ENCODE results near the gene RASAL2. TPM values are rescaled to one million over a fixed set of nuclear protein-coding genes. Genes with fewer than 3 reads are reported as not detected.

The RASAL2 gene
- total and polyA plus RNA-seq, 2 of the 4 experiments (the other 2 are of a cell fraction), result 13.1 to 20.6 TPM

GRCh38 chr1:178086294-178086693, 7.6 kb upstream of the RASAL2 start:
- ATAC-seq (ENCODE audit: low read depth), result no peak
- no peak overlapping the region for H3K4me2 ChIP-seq (ENCODE audit: low read depth, low read length)
- H2AFZ ChIP-seq (replicated peaks; ENCODE audit: low read length, poor library complexity), result no peak overlapping the region
- BruUV-seq (replicated peaks), result no TSS peak
- no peak overlapping the region for H3K9ac ChIP-seq (ENCODE audit: low read depth, low read length)
- H2AK5ac ChIP-seq (ENCODE audit: low read depth, low read length), result no peak overlapping the region
- no peak overlapping the region for H2BK120ac ChIP-seq (ENCODE audit: low read depth, low read length)
- H3K9me1 ChIP-seq (ENCODE audit: insufficient read depth, low read length), result 0 out of 2 replicates have a peak, but pooled peaks cover 7% of the 10 kb centered on the region
- H3K23ac ChIP-seq (ENCODE audit: low read depth, low read length), result no peak overlapping the region; the same call in 1 of the 2 replicates
- H2BK5ac ChIP-seq (ENCODE audit: low read depth, low read length, poor library complexity, severe bottlenecking), result no peak overlapping the region
- intact Hi-C loops (cut with micrococcal nuclease) (no loop called here), in situ Hi-C loops (cut with MboI; ENCODE audit: low sequenced_read_pairs) (no loop called here), dilution Hi-C loops (cut with HindIII; ENCODE audit: low sequenced_read_pairs, unreplicated experiment) (no loop called here)
- no peak overlapping the region for H4K91ac ChIP-seq (ENCODE audit: insufficient read depth, low read depth, low read length)
- no peak overlapping the region; the same call in 1 of the 2 replicates for H3K14ac ChIP-seq (replicated peaks; ENCODE audit: low read depth, low read length)
- no peak overlapping the region for H3K18ac ChIP-seq (ENCODE audit: low read depth, low read length)
- H4K8ac ChIP-seq (ENCODE audit: low read depth in 2 of 2, low read length in 2 of 2), result no peak overlapping the region; a peak in 1 of 4 replicates
- H3K79me1 ChIP-seq (ENCODE audit: low read depth in 1 of 2, low read length in 2 of 2), result peaks cover 0 to 3% of the 10 kb centered on the region in 2 experiments; a peak in 2 of 4 replicates
- H3K4me1 ChIP-seq (ENCODE audit: control insufficient read depth, insufficient read depth, low read length), result no peaks in the 10 kb centered on the region
- POLR2A ChIA-PET (ENCODE audit: unreplicated experiment), result no interaction called here
- no peaks in the 10 kb centered on the region for H3K27me3 ChIP-seq (ENCODE audit: control insufficient read depth, insufficient read depth, low read length)
- H3K27ac ChIP-seq (ENCODE audit: insufficient read depth, low read length), result no peak overlapping the region
- no peaks in the 10 kb centered on the region for H3K9me3 ChIP-seq (ENCODE audit: control insufficient read depth, insufficient read depth, low read length)
- DNase-seq, result no peak
- no peak overlapping the region for H2AK9ac ChIP-seq (replicated peaks; ENCODE audit: low read depth, low read length, poor library complexity)
- H3K4ac ChIP-seq (ENCODE audit: low read depth, low read length), result no peak overlapping the region; the same call in 1 of the 2 replicates
- H2BK15ac ChIP-seq (ENCODE audit: low read depth, low read length), result no peak overlapping the region
- CTCF ChIA-PET, result interaction anchor here (0.6 to 1.5 kb wide), 2 partner anchors 8 to 25 kb away, joined by 3 to 7 read pairs; partner anchors contain the start of gene RASAL2
- no peak overlapping the region for H3K56ac ChIP-seq (ENCODE audit: extremely low read depth, insufficient read depth, low read length)
- no peak overlapping the region for H4K5ac ChIP-seq (ENCODE audit: low read depth, low read length)
- WGBS, 2 experiments (ENCODE audit: extremely low coverage in 2 of 2, insufficient read length in 1 of 2), result 63% methylated on average over 2 of the region's 3 CpGs; no CpG with 5 or more reads in 1 of the 2 experiments
- H3K36me3 ChIP-seq (ENCODE audit: control insufficient read depth, insufficient read depth, low read length), result no peaks in the 10 kb centered on the region
- no peak overlapping the region for H3K4me3 ChIP-seq (ENCODE audit: insufficient read depth, low read depth, low read length)
- H2BK20ac ChIP-seq (ENCODE audit: low read depth, low read length), result no peak overlapping the region
- TF ChIP-seq RAD21 (IDR thresholded peaks at IDR 0.05; ENCODE audit: low read length), result no peak
- TF ChIP-seq MXI1 (IDR thresholded peaks at IDR 0.05; ENCODE audit: borderline replicate concordance, low read depth, low read length), result no peak
- TF ChIP-seq MAZ (IDR thresholded peaks at IDR 0.05; ENCODE audit: borderline replicate concordance, low read depth, low read length), result no peak
- no peak for TF ChIP-seq USF2 (IDR thresholded peaks at IDR 0.05; ENCODE audit: low read depth, low read length)
- TF ChIP-seq RCOR1 (IDR thresholded peaks at IDR 0.05; ENCODE audit: insufficient replicate concordance, low read length), result no peak
- no peak for TF ChIP-seq ELK1 (IDR thresholded peaks at IDR 0.05; ENCODE audit: borderline replicate concordance, low read depth, low read length)
- no peak for TF ChIP-seq MAFK (IDR thresholded peaks at IDR 0.05; ENCODE audit: low read depth, low read length)
- no peak for TF ChIP-seq CEBPB (IDR thresholded peaks at IDR 0.05; ENCODE audit: low read depth, low read length)
- no peak for TF ChIP-seq SMC3 (IDR thresholded peaks at IDR 0.05; ENCODE audit: low read depth, low read length)
- no peak for TF ChIP-seq NFE2L2 (IDR thresholded peaks at IDR 0.05; ENCODE audit: low read depth, low read length)
- H4K20me1 ChIP-seq (ENCODE audit: insufficient read depth, low read length), result no peaks in the 10 kb centered on the region
